HCT116 (cell line): Measurements from ENCODE around the gene TASP1. TPM values are rescaled to one million over a fixed set of nuclear protein-coding genes. Genes with fewer than 3 reads are reported as not detected.

Experiments
- ATAC-seq: fragments of 200-7000 bp; cut with Tn5 transposase; 2 replicates; pipeline ENCODE4 v1.9.1; 2020; ENCODE audit warnings: mild to moderate bottlenecking, moderate library complexity
- BruUV-seq: library from RNA; stranded (reverse); fragments of 400-500 nt; replicated peaks from 2 replicates; lab custom pipeline; 2021; lab: Mats Ljungman, UMichigan
- CTCF ChIA-PET: fragments of 300-600 bp; sonication (Branson Sonifier 250); formaldehyde crosslinking; loops from one replicate; lab custom pipeline; 2021; ENCODE audit warnings: antibody characterized with exemption; lab: Charles Lee
- POLR2A ChIA-PET: fragments of 300-600, 350-600 bp; sonication (Branson Sonifier 250); formaldehyde crosslinking; loops from one replicate; lab custom pipeline; 2021; ENCODE audit warnings: antibody characterized with exemption; lab: Charles Lee
- RAD21 ChIA-PET, 2 experiments: fragments of 300-600 bp; sonication (Branson Sonifier 250); formaldehyde crosslinking; loops; one replicate each; lab custom pipeline; 2023; ENCODE audit warnings: low total read pairs in 2 of 2; ENCODE audit not compliant: uncharacterized antibody in 2 of 2, unreplicated experiment in 2 of 2, low non-redundant PET in 1 of 2; lab: Charles Lee
- DNase-seq: peaks from one replicate; pipeline ENCODE4 v3.0.0-alpha.2; 2010; ENCODE audit warnings: low read depth, low spot score
- H2AFZ ChIP-seq: fragments of 200-600 bp; shearing (Covaris generic), sonication (generic); 2 replicates; pipeline ENCODE4 v1.6.1; 2017; ENCODE audit warnings: low read depth, mixed run types, mixed read lengths, antibody characterized with exemption, low read length; ENCODE audit not compliant: poor library complexity, severe bottlenecking
- H3K27ac ChIP-seq: 2 replicates; pipeline ENCODE4 v1.5.1; 2012; ENCODE audit warnings: low read depth, low read length
- H3K27me3 ChIP-seq: fragments of 200-600 bp; sonication (generic); 2 replicates; pipeline ENCODE4 v1.6.1; 2016; ENCODE audit warnings: mixed run types, low read length, mixed read lengths; ENCODE audit not compliant: insufficient read depth
- H3K36me3 ChIP-seq, 2 experiments: fragments of 200-500 bp in 1 of 2; fragments of 200-600 bp in 1 of 2; sonication (Bioruptor generic) in 1 of 2; sonication (generic) in 1 of 2; 2 replicates each; pipeline versions ENCODE4 v1.5.1 to v1.6.1; 2014 to 2016; ENCODE audit warnings: low read length in 2 of 2, inconsistent platforms in 1 of 2, mixed read lengths in 1 of 2, mixed run types in 1 of 2; ENCODE audit not compliant: insufficient read depth in 2 of 2, control insufficient read depth in 1 of 2
- H3K4me1 ChIP-seq, 2 experiments: fragments of 200-600 bp in 1 of 2; sonication (generic) in 1 of 2; 2 replicates each; pipeline versions ENCODE4 v1.5.1 to v1.6.1; 2012 to 2017; ENCODE audit warnings: low read length in 2 of 2, inconsistent platforms in 1 of 2, mild to moderate bottlenecking in 1 of 2, mixed read lengths in 1 of 2, mixed run types in 1 of 2, moderate library complexity in 1 of 2; ENCODE audit not compliant: insufficient read depth in 2 of 2, control insufficient read depth in 1 of 2
- H3K4me2 ChIP-seq: fragments of 200-600 bp; sonication (generic); 2 replicates; pipeline ENCODE4 v1.6.1; 2017; ENCODE audit warnings: mixed run types, low read length, mixed read lengths
- H3K4me3 ChIP-seq, 2 experiments: fragments of 200-600 bp in 1 of 2; sonication (generic) in 1 of 2; replicated peaks in 1 of 2; 2 replicates each; pipeline ENCODE4 v1.5.1; 2011 to 2016; ENCODE audit warnings: low read length in 2 of 2, control low read depth in 1 of 2, low read depth in 1 of 2, mild to moderate bottlenecking in 1 of 2, mixed read lengths in 1 of 2, mixed run types in 1 of 2
- H3K79me2 ChIP-seq: fragments of 200-600 bp; sonication (generic); 2 replicates; pipeline ENCODE4 v1.6.1; 2017; ENCODE audit warnings: mild to moderate bottlenecking, mixed run types, low read length, moderate library complexity, mixed read lengths; ENCODE audit not compliant: insufficient read depth
- H3K9ac ChIP-seq: fragments of 200-600 bp; sonication (generic); 2 replicates; pipeline ENCODE4 v1.6.1; 2016; ENCODE audit warnings: low read length, mixed read lengths
- H3K9me2 ChIP-seq: fragments of 200-600 bp; sonication (generic), shearing (Covaris generic); 2 replicates; pipeline ENCODE4 v1.6.1; 2017; ENCODE audit warnings: mixed run types, mild to moderate bottlenecking, moderate library complexity; ENCODE audit not compliant: insufficient read depth
- H3K9me3 ChIP-seq, 2 experiments: fragments of 200-500 bp in 1 of 2; fragments of 200-600 bp in 1 of 2; sonication (Bioruptor generic) in 1 of 2; sonication (generic) in 1 of 2; 2 replicates each; pipeline ENCODE4 v1.6.1; 2014 to 2017; ENCODE audit warnings: low read length in 2 of 2, mixed read lengths in 2 of 2, inconsistent platforms in 1 of 2, low read depth in 1 of 2, mild to moderate bottlenecking in 1 of 2, mixed run types in 1 of 2, moderate library complexity in 1 of 2; ENCODE audit not compliant: control insufficient read depth in 1 of 2, insufficient read depth in 1 of 2
- H4K20me1 ChIP-seq: fragments of 200-600 bp; sonication (generic), shearing (Covaris generic); 2 replicates; pipeline ENCODE4 v1.6.1; 2017; ENCODE audit warnings: mixed run types, mild to moderate bottlenecking, moderate library complexity; ENCODE audit not compliant: insufficient read depth
- CEBPB ChIP-seq: IDR thresholded peaks from 2 replicates; pipeline ENCODE4 v1.6.1; 2012; ENCODE audit warnings: low read depth
- ELF1 ChIP-seq: IDR thresholded peaks from 2 replicates; pipeline ENCODE4 v1.6.1; 2012; ENCODE audit warnings: low read depth, borderline replicate concordance
- POLR2AphosphoS5 ChIP-seq: IDR thresholded peaks from 2 replicates; pipeline ENCODE4 v1.6.1; 2011; ENCODE audit warnings: mild to moderate bottlenecking, low read depth, low read length, moderate library complexity
- SP1 ChIP-seq: IDR thresholded peaks from 2 replicates; pipeline ENCODE4 v1.6.1; 2012; ENCODE audit warnings: low read depth
- SRF ChIP-seq: IDR thresholded peaks from 2 replicates; pipeline ENCODE4 v1.6.1; 2012; ENCODE audit warnings: low read depth
- TCF7L2 ChIP-seq: IDR thresholded peaks from 2 replicates; pipeline ENCODE4 v1.7.0; 2011; ENCODE audit warnings: borderline replicate concordance, inconsistent platforms; ENCODE audit not compliant: insufficient read depth, insufficient read length; ENCODE audit errors: extremely low read depth
- intact Hi-C: fragments of 100-400 bp; cut with micrococcal nuclease; formaldehyde crosslinking; loops from 2 replicates; pipeline ENCODE4 v1.10.0; 2022
- total RNA-seq: library from RNA; stranded (reverse); gene quantifications from one replicate; pipeline ENCODE4 v1.2.1, GENCODE V29; 2021; ENCODE audit not compliant: unreplicated experiment
- TF ChIP-seq, protein P1 (sequence below), 3 experiments: fragments of 200-600 bp in 1 of 3; sonication (generic) in 1 of 3; IDR thresholded peaks in 2 of 3; conservative IDR thresholded peaks in 1 of 3; 2 replicates each; pipeline ENCODE4 v1.5.1; 2012 to 2017; ENCODE audit warnings: low read depth in 2 of 3, low read length in 2 of 3, antibody characterized with exemption in 1 of 3, borderline replicate concordance in 1 of 3, control low read depth in 1 of 3, mild to moderate bottlenecking in 1 of 3, mixed read lengths in 1 of 3, mixed run types in 1 of 3, moderate library complexity in 1 of 3; ENCODE audit not compliant: insufficient read depth in 1 of 3
- TF ChIP-seq, protein P2 (sequence below): IDR thresholded peaks from 2 replicates; pipeline ENCODE4 v1.6.1; 2012; ENCODE audit warnings: low read depth
- TF ChIP-seq, protein P3 (sequence below): IDR thresholded peaks from 2 replicates; pipeline ENCODE4 v1.6.1; 2012

Gene TASP1
- total RNA-seq, 1 experiment from 2014 or later, result 19.1 TPM

DNA sequence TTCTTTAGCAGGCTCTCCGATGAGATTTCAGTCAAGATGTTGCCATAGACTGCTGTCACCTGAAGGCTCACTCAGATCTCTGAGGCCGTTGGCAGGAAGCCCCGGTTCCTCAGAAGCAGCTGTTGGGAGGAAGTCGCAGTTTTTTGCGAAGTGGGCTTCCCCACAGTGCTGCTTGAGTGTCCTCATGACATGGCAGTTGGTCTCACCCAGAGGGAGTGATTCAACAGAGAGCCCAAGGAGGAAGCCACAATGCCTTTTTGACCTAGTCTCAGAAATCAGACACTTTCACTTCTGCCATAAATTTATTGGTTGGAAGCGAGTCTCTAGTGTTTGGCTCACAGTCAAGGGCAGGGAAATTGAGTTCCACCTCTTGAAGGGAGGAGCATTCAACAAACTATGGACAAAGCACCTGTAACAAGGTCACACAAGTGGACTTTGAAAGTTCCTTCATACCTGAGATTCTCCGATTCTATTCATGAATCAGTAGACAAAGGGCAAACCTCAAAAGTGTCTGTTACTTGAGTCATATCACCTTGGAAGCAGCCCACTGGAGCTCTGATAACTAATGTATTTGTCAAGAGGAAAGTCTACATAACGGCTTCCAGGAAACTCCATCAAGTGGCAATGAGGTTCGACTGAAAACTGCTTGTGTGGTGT lies 208.3 kb downstream of the TASP1 start:
- no peaks in the 10 kb centered on the region for H3K36me3 ChIP-seq
- POLR2A ChIA-PET, result no interaction called here

More for the DNA sequence above, 208.3 kb downstream of the TASP1 start:
- H3K4me3 ChIP-seq, result no peak overlapping the region
- ChIA-PET RAD21 (no interaction called here), CTCF (no interaction called here)
- ATAC-seq (peak; percentile 47; the same call in 1 of the 2 replicates), DNase-seq (peak; percentile 15)
- H3K9ac ChIP-seq, result no peak overlapping the region
- intact Hi-C loops, result no loop called here
- no peak overlapping the region for H3K4me2 ChIP-seq
- peaks cover 0 to 8% of the 10 kb centered on the region in 2 experiments; a peak in 1 of 4 replicates for H3K4me1 ChIP-seq
- no peak overlapping the region for H3K27ac ChIP-seq
- no peaks in the 10 kb centered on the region for H3K9me3 ChIP-seq
- H3K79me2 ChIP-seq, result no peaks in the 10 kb centered on the region
- H3K9me2 ChIP-seq, result no peaks in the 10 kb centered on the region
- no TSS peak for BruUV-seq
- H2AFZ ChIP-seq, result no peak overlapping the region
- no peaks in the 10 kb centered on the region for H4K20me1 ChIP-seq
- TF ChIP-seq, protein P1, sequence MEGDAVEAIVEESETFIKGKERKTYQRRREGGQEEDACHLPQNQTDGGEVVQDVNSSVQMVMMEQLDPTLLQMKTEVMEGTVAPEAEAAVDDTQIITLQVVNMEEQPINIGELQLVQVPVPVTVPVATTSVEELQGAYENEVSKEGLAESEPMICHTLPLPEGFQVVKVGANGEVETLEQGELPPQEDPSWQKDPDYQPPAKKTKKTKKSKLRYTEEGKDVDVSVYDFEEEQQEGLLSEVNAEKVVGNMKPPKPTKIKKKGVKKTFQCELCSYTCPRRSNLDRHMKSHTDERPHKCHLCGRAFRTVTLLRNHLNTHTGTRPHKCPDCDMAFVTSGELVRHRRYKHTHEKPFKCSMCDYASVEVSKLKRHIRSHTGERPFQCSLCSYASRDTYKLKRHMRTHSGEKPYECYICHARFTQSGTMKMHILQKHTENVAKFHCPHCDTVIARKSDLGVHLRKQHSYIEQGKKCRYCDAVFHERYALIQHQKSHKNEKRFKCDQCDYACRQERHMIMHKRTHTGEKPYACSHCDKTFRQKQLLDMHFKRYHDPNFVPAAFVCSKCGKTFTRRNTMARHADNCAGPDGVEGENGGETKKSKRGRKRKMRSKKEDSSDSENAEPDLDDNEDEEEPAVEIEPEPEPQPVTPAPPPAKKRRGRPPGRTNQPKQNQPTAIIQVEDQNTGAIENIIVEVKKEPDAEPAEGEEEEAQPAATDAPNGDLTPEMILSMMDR (IDR thresholded peaks at IDR 0.05 in 2 of 3, conservative IDR thresholded peaks at IDR 0.05 in 1 of 3; ENCODE audit: borderline replicate concordance in 1 of 3, insufficient read depth in 1 of 3, low read depth in 2 of 3, low read length in 2 of 3), result no peak
- TF ChIP-seq SP1 (no peak), POLR2AphosphoS5 (no peak), CEBPB (no peak), SRF (no peak), ELF1 (no peak), TCF7L2 (no peak)
- TF ChIP-seq, protein P2, sequence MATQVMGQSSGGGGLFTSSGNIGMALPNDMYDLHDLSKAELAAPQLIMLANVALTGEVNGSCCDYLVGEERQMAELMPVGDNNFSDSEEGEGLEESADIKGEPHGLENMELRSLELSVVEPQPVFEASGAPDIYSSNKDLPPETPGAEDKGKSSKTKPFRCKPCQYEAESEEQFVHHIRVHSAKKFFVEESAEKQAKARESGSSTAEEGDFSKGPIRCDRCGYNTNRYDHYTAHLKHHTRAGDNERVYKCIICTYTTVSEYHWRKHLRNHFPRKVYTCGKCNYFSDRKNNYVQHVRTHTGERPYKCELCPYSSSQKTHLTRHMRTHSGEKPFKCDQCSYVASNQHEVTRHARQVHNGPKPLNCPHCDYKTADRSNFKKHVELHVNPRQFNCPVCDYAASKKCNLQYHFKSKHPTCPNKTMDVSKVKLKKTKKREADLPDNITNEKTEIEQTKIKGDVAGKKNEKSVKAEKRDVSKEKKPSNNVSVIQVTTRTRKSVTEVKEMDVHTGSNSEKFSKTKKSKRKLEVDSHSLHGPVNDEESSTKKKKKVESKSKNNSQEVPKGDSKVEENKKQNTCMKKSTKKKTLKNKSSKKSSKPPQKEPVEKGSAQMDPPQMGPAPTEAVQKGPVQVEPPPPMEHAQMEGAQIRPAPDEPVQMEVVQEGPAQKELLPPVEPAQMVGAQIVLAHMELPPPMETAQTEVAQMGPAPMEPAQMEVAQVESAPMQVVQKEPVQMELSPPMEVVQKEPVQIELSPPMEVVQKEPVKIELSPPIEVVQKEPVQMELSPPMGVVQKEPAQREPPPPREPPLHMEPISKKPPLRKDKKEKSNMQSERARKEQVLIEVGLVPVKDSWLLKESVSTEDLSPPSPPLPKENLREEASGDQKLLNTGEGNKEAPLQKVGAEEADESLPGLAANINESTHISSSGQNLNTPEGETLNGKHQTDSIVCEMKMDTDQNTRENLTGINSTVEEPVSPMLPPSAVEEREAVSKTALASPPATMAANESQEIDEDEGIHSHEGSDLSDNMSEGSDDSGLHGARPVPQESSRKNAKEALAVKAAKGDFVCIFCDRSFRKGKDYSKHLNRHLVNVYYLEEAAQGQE, result no peak
- TF ChIP-seq, protein P3, sequence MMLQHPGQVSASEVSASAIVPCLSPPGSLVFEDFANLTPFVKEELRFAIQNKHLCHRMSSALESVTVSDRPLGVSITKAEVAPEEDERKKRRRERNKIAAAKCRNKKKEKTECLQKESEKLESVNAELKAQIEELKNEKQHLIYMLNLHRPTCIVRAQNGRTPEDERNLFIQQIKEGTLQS, result no peak
- H3K27me3 ChIP-seq, result no peaks in the 10 kb centered on the region
